HG03095 (cell line): ENCODE data around the gene TRIM26.
"Not testable (repeated sequence)": the region's sequence is repeated elsewhere in the genome, so short reads cannot be mapped to it uniquely, and the experiment has no call there.

Experiments
- ATAC-seq: cut with Tn5 transposase; IDR thresholded peaks from one replicate; pipeline ENCODE4 v1.9.1; 2021; ENCODE audit warnings: moderate library complexity; ENCODE audit not compliant: unreplicated experiment

The TRIM26 gene

GRCh38 chr6:30172681-30173080 is 40.5 kb downstream of the TRIM26 start:
- ATAC-seq = no peak

GRCh38 chr6:30171677-30172471 is 41.3 kb downstream of the TRIM26 start:
- no peak for ATAC-seq

- ATAC-seq = no peak
These were observed 43.3 kb downstream of the TRIM26 start for GRCh38 chr6:30169658-30170614.

- ATAC-seq = no peak
These were observed 44.5 kb downstream of the TRIM26 start for GRCh38 chr6:30168741-30169140.

- ATAC-seq = no peak
These were observed 46.1 kb downstream of the TRIM26 start for GRCh38 chr6:30167101-30167500.

GRCh38 chr6:30165238-30165637 is 48.0 kb downstream of the TRIM26 start:
- ATAC-seq = not testable (repeated sequence)

GRCh38 chr6:30164714-30165113 is 48.5 kb downstream of the TRIM26 start:
- no peak for ATAC-seq

- no peak for ATAC-seq
These were observed 49.1 kb downstream of the TRIM26 start for GRCh38 chr6:30163918-30164654.

GRCh38 chr6:30163090-30163917 is 49.9 kb downstream of the TRIM26 start, which contains the start of gene TRIM15:
Gene TRIM15, plus strand, starts transcription at chr6:30163546. Its CDS starts 139 bp downstream, at chr6:30163685.
- ATAC-seq = no peak

GRCh38 chr6:30162265-30163089 is 50.7 kb downstream of the TRIM26 start:
- ATAC-seq = no peak

GRCh38 chr6:30160785-30161531 is 52.2 kb downstream of the TRIM26 start, which contains the start of gene TRIM10:
Gene TRIM10, minus strand, starts transcription at chr6:30161211. Its CDS starts 353 bp downstream, at chr6:30160858.
- ATAC-seq = no peak

- ATAC-seq = no peak
These were observed 53.0 kb downstream of the TRIM26 start for GRCh38 chr6:30160008-30160784.

GRCh38 chr6:30158475-30159040 is 54.6 kb downstream of the TRIM26 start:
- no peak for ATAC-seq

- no peak for ATAC-seq
These were observed 55.2 kb downstream of the TRIM26 start for GRCh38 chr6:30157999-30158398.

GRCh38 chr6:30157581-30157980 is 55.6 kb downstream of the TRIM26 start:
- no peak for ATAC-seq

GRCh38 chr6:30156774-30157173 is 56.4 kb downstream of the TRIM26 start:
- no peak for ATAC-seq

- ATAC-seq = no peak
These were observed 57.0 kb downstream of the TRIM26 start for GRCh38 chr6:30156262-30156599.
